IMR-90 (cell line): ENCODE measurements around the gene EFNB2. TPM values are rescaled to one million over a fixed set of nuclear protein-coding genes. Genes with fewer than 3 reads are reported as not detected.

Experiments
- ATAC-seq: fragments of 200-7000 bp; cut with Tn5 transposase; 2 replicates; pipeline ENCODE4 v1.9.1; 2020; ENCODE audit warnings: low read depth, mild to moderate bottlenecking, moderate library complexity
- BruUV-seq: library from RNA; stranded (reverse); fragments of 400-500 nt; replicated peaks from 2 replicates; lab custom pipeline; 2021; lab: Mats Ljungman, UMichigan
- CTCF ChIA-PET: fragments of 300-600 bp; formaldehyde crosslinking; extraction: SDS; loops from one replicate; lab custom pipeline; 2021; ENCODE audit warnings: antibody characterized with exemption; lab: Yijun Ruan, JAX
- POLR2A ChIA-PET: fragments of 300-600 bp; sonication (Branson Sonifier 250); formaldehyde crosslinking; loops from one replicate; lab custom pipeline; 2022; ENCODE audit warnings: antibody characterized with exemption; ENCODE audit not compliant: unreplicated experiment; lab: Charles Lee
- DNase-seq: peaks from one replicate; pipeline ENCODE4 v3.0.0; 2013
- H2AFZ ChIP-seq: replicated peaks from 2 replicates; pipeline ENCODE3; 2013; ENCODE audit warnings: low read length, mild to moderate bottlenecking; ENCODE audit not compliant: poor library complexity
- H2AK5ac ChIP-seq: 2 replicates; pipeline ENCODE4 v1.6.1; 2013; ENCODE audit warnings: low read depth, low read length, inconsistent platforms
- H2AK9ac ChIP-seq: replicated peaks from 2 replicates; pipeline ENCODE3; 2013; ENCODE audit warnings: mild to moderate bottlenecking, low read depth, low read length, moderate library complexity; ENCODE audit not compliant: poor library complexity
- H2BK120ac ChIP-seq: 2 replicates; pipeline ENCODE4 v1.6.1; 2013; ENCODE audit warnings: low read depth, low read length, inconsistent platforms
- H2BK15ac ChIP-seq: 3 replicates; pipeline ENCODE4 v1.6.1; 2013; ENCODE audit warnings: low read depth, low read length, inconsistent platforms
- H2BK20ac ChIP-seq: 2 replicates; pipeline ENCODE4 v1.6.1; 2013; ENCODE audit warnings: low read depth, mild to moderate bottlenecking, inconsistent platforms, low read length, moderate library complexity
- H2BK5ac ChIP-seq: 2 replicates; pipeline ENCODE4 v1.6.1; 2013; ENCODE audit warnings: mild to moderate bottlenecking, low read depth, low read length, inconsistent platforms; ENCODE audit not compliant: poor library complexity, severe bottlenecking
- H3K14ac ChIP-seq: replicated peaks from 2 replicates; pipeline ENCODE4 v1.6.1; 2013; ENCODE audit warnings: low read depth, low read length, inconsistent platforms
- H3K18ac ChIP-seq: 2 replicates; pipeline ENCODE4 v1.6.1; 2013; ENCODE audit warnings: low read depth, low read length, control low read depth
- H3K23ac ChIP-seq: 2 replicates; pipeline ENCODE4 v1.6.1; 2013; ENCODE audit warnings: low read depth, low read length, inconsistent platforms
- H3K27ac ChIP-seq: 2 replicates; pipeline ENCODE4 v1.5.1; 2013; ENCODE audit warnings: mild to moderate bottlenecking, control low read depth, low read length; ENCODE audit not compliant: insufficient read depth
- H3K27me3 ChIP-seq: 2 replicates; pipeline ENCODE4 v1.6.1; 2013; ENCODE audit warnings: low read length; ENCODE audit not compliant: control insufficient read depth, insufficient read depth
- H3K36me3 ChIP-seq: 2 replicates; pipeline ENCODE4 v1.6.1; 2013; ENCODE audit warnings: low read length, mixed read lengths; ENCODE audit not compliant: control insufficient read depth, insufficient read depth
- H3K4ac ChIP-seq: 2 replicates; pipeline ENCODE4 v1.6.1; 2013; ENCODE audit warnings: low read depth, low read length, inconsistent platforms
- H3K4me1 ChIP-seq: 2 replicates; pipeline ENCODE4 v1.6.1; 2013; ENCODE audit warnings: low read length, mixed read lengths; ENCODE audit not compliant: control insufficient read depth, insufficient read depth
- H3K4me2 ChIP-seq: 2 replicates; pipeline ENCODE4 v1.6.1; 2013; ENCODE audit warnings: low read depth, mild to moderate bottlenecking, control low read depth, low read length, moderate library complexity
- H3K4me3 ChIP-seq: 2 replicates; pipeline ENCODE4 v1.5.1; 2013; ENCODE audit warnings: low read depth, mild to moderate bottlenecking, control low read depth, low read length, moderate library complexity; ENCODE audit not compliant: insufficient read depth
- H3K56ac ChIP-seq: 2 replicates; pipeline ENCODE4 v1.6.1; 2013; ENCODE audit warnings: low read length, inconsistent platforms; ENCODE audit not compliant: insufficient read depth; ENCODE audit errors: extremely low read depth
- H3K79me1 ChIP-seq, 2 experiments: 2 replicates each; pipeline ENCODE4 v1.6.1; 2013; ENCODE audit warnings: low read length in 2 of 2, inconsistent platforms in 1 of 2, low read depth in 1 of 2
- H3K9ac ChIP-seq: 2 replicates; pipeline ENCODE4 v1.6.1; 2013; ENCODE audit warnings: low read depth, low read length, control low read depth
- H3K9me1 ChIP-seq: 2 replicates; pipeline ENCODE4 v1.6.1; 2013; ENCODE audit warnings: low read length, inconsistent platforms; ENCODE audit not compliant: insufficient read depth
- H3K9me3 ChIP-seq: 2 replicates; pipeline ENCODE4 v1.6.1; 2013; ENCODE audit warnings: low read length; ENCODE audit not compliant: control insufficient read depth, insufficient read depth
- H4K20me1 ChIP-seq: 2 replicates; pipeline ENCODE4 v1.6.1; 2013; ENCODE audit warnings: low read length, inconsistent platforms; ENCODE audit not compliant: insufficient read depth
- H4K5ac ChIP-seq: 2 replicates; pipeline ENCODE4 v1.6.1; 2013; ENCODE audit warnings: mild to moderate bottlenecking, low read depth, low read length, control low read depth
- H4K8ac ChIP-seq, 2 experiments: 2 replicates each; pipeline ENCODE4 v1.6.1; 2013; ENCODE audit warnings: low read depth in 2 of 2, low read length in 2 of 2, control low read depth in 1 of 2, inconsistent platforms in 1 of 2
- H4K91ac ChIP-seq: 2 replicates; pipeline ENCODE4 v1.6.1; 2013; ENCODE audit warnings: low read depth, low read length, inconsistent platforms; ENCODE audit not compliant: insufficient read depth
- BHLHE40 ChIP-seq: fragments of 150-350 bp; IDR thresholded peaks from 2 replicates; pipeline ENCODE4 v1.6.1; 2016; ENCODE audit warnings: mild to moderate bottlenecking, low read depth, low read length
- CEBPB ChIP-seq: IDR thresholded peaks from 2 replicates; pipeline ENCODE4 v1.6.1; 2012; ENCODE audit warnings: low read depth, low read length, improper control_type of control experiment
- CHD1 ChIP-seq: IDR thresholded peaks from 2 replicates; pipeline ENCODE4 v1.6.1; 2012; ENCODE audit warnings: low read depth, low read length, improper control_type of control experiment
- FOS ChIP-seq: fragments of 150-350 bp; IDR thresholded peaks from 2 replicates; pipeline ENCODE4 v1.6.1; 2016; ENCODE audit warnings: low read depth, low read length
- MAFK ChIP-seq: IDR thresholded peaks from 2 replicates; pipeline ENCODE4 v1.6.1; 2012; ENCODE audit warnings: low read depth, low read length, improper control_type of control experiment
- MAZ ChIP-seq: IDR thresholded peaks from 2 replicates; pipeline ENCODE4 v1.6.1; 2012; ENCODE audit warnings: low read depth, mild to moderate bottlenecking, low read length, improper control_type of control experiment, moderate library complexity, borderline replicate concordance
- NFE2L2 ChIP-seq: fragments of 150-350 bp; IDR thresholded peaks from 2 replicates; pipeline ENCODE4 v1.6.1; 2016; ENCODE audit warnings: low read depth, mild to moderate bottlenecking, low read length
- POLR2A ChIP-seq: IDR thresholded peaks from 2 replicates; pipeline ENCODE4 v1.6.1; 2012; ENCODE audit warnings: mild to moderate bottlenecking, low read depth, low read length
- RAD21 ChIP-seq: IDR thresholded peaks from 2 replicates; pipeline ENCODE4 v1.6.1; 2012; ENCODE audit warnings: low read length, improper control_type of control experiment
- RFX5 ChIP-seq: IDR thresholded peaks from 2 replicates; pipeline ENCODE4 v1.8.0; 2012; ENCODE audit warnings: low read depth, mild to moderate bottlenecking, low read length, moderate library complexity
- SMC3 ChIP-seq: fragments of 150-350 bp; IDR thresholded peaks from 2 replicates; pipeline ENCODE4 v1.6.1; 2016; ENCODE audit warnings: low read depth, mild to moderate bottlenecking, antibody characterized with exemption, low read length, moderate library complexity
- USF2 ChIP-seq: fragments of 150-350 bp; IDR thresholded peaks from 2 replicates; pipeline ENCODE4 v1.6.1; 2017; ENCODE audit warnings: mild to moderate bottlenecking, antibody characterized with exemption, low read length, low read depth
- WGBS, 2 experiments: methylation state at CpG; one replicate each; pipeline versions ENCODE4 v1.1.5 to v1.1.7; 2013; ENCODE audit warnings: missing lambda C conversion rate in 2 of 2; ENCODE audit not compliant: insufficient read length in 1 of 2; ENCODE audit errors: extremely low coverage in 2 of 2; 5-methylcytosine and 5-hydroxymethylcytosine counted together
- dilution Hi-C: fragments of 300-500 bp; cut with HindIII; formaldehyde crosslinking; loops from one replicate; pipeline ENCODE4 v1.14.3; 2018; ENCODE audit warnings: low sequenced_read_pairs; ENCODE audit not compliant: unreplicated experiment
- in situ Hi-C: fragments of 300-500 bp; cut with MboI; formaldehyde crosslinking; loops from 3 replicates; pipeline ENCODE4 v1.14.3; 2019; ENCODE audit warnings: low sequenced_read_pairs, inconsistent platforms, mixed read lengths
- intact Hi-C: fragments of 100-400 bp; cut with micrococcal nuclease; formaldehyde crosslinking; loops from 2 replicates; pipeline ENCODE4 v1.10.0; 2022
- polyA plus RNA-seq, 3 experiments: library from polyadenylated mRNA; depleted of rRNA; stranded (reverse); fragments of >200 nt; gene quantifications; 2 replicates each; pipeline ENCODE4 v1.2.3, GENCODE V29; 2012; ENCODE audit warnings: low replicate concordance in 1 of 3
- total RNA-seq: library from RNA; depleted of rRNA; stranded (reverse); fragments of >200 nt; gene quantifications from 2 replicates; pipeline ENCODE4 v1.2.3, GENCODE V29; 2012
- TF ChIP-seq, protein P1 (sequence below): conservative IDR thresholded peaks from 2 replicates; pipeline ENCODE4 v1.5.1; 2012; ENCODE audit warnings: mild to moderate bottlenecking, low read depth, low read length, improper control_type of control experiment
- TF ChIP-seq, protein P2 (sequence below): fragments of 150-350 bp; IDR thresholded peaks from 2 replicates; pipeline ENCODE4 v1.6.1; 2016; ENCODE audit warnings: low read depth, mild to moderate bottlenecking, low read length, moderate library complexity, borderline replicate concordance

EFNB2 gene
- total and polyA plus RNA-seq, 2 of the 4 experiments (the other 2 are of a cell fraction), result 5.4 to 6.0 TPM

DNA sequence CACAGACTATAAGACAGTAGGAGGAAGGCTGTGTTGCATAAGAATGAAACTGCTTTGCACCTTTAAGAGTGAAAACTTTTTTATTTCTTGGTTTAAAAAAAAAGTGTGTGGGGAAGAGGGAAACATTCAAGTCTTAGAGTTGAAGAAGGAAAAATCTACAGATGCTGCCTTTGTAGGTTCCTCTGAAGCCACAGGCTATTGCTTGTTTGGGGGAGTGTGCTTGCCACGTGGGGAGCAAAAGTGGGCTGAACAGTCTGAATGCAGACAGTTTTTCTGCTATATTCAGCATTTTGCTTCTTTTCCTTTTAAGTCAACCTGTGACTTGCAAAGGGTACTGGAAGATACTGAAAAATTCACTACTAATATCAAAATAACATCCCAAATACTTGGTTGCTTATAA lies 36.9 kb downstream of the EFNB2 start:
- CTCF ChIA-PET, result no interaction called here
- DNase-seq (no peak), ATAC-seq (no peak)
- Histone ChIP-seq H4K91ac (no peak overlapping the region), H2BK20ac (no peak overlapping the region), H3K56ac (no peak overlapping the region), H3K23ac (no peak overlapping the region), H2BK15ac (no peak overlapping the region), H3K27me3 (no peaks in the 10 kb centered on the region), H3K36me3 (no peaks in the 10 kb centered on the region), H3K4me2 (no peak overlapping the region), H4K8ac (no peak overlapping the region), H4K20me1 (no peaks in the 10 kb centered on the region), H2AFZ (no peak overlapping the region), H3K4ac (no peak overlapping the region), H3K4me3 (no peak overlapping the region), H3K14ac (no peak overlapping the region), H2BK120ac (no peak overlapping the region), H3K27ac (no peak overlapping the region), H3K9me3 (no peaks in the 10 kb centered on the region), H4K5ac (no peak overlapping the region), H2AK9ac (no peak overlapping the region), H3K9ac (no peak overlapping the region), H3K18ac (no peak overlapping the region), H3K79me1 (peaks cover 3 to 15% of the 10 kb centered on the region in 2 experiments), H3K4me1 (no peaks in the 10 kb centered on the region), H2BK5ac (no peak overlapping the region), H3K9me1 (no peaks in the 10 kb centered on the region), H2AK5ac (no peak overlapping the region)
- POLR2A ChIA-PET, result no interaction called here
- no CpG with 5 or more reads among the region's 1 CpG for WGBS, 2 experiments
- intact Hi-C loops (no loop called here), dilution Hi-C loops (no loop called here), in situ Hi-C loops (no loop called here)
- BruUV-seq, result no TSS peak
- TF ChIP-seq POLR2A (no peak), BHLHE40 (no peak), CEBPB (no peak), MAFK (no peak), MAZ (no peak), SMC3 (no peak), FOS (no peak), CHD1 (no peak), NFE2L2 (no peak), USF2 (no peak), RFX5 (no peak), RAD21 (no peak)
- TF ChIP-seq, protein P1, sequence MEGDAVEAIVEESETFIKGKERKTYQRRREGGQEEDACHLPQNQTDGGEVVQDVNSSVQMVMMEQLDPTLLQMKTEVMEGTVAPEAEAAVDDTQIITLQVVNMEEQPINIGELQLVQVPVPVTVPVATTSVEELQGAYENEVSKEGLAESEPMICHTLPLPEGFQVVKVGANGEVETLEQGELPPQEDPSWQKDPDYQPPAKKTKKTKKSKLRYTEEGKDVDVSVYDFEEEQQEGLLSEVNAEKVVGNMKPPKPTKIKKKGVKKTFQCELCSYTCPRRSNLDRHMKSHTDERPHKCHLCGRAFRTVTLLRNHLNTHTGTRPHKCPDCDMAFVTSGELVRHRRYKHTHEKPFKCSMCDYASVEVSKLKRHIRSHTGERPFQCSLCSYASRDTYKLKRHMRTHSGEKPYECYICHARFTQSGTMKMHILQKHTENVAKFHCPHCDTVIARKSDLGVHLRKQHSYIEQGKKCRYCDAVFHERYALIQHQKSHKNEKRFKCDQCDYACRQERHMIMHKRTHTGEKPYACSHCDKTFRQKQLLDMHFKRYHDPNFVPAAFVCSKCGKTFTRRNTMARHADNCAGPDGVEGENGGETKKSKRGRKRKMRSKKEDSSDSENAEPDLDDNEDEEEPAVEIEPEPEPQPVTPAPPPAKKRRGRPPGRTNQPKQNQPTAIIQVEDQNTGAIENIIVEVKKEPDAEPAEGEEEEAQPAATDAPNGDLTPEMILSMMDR, result no peak
- TF ChIP-seq, protein P2, sequence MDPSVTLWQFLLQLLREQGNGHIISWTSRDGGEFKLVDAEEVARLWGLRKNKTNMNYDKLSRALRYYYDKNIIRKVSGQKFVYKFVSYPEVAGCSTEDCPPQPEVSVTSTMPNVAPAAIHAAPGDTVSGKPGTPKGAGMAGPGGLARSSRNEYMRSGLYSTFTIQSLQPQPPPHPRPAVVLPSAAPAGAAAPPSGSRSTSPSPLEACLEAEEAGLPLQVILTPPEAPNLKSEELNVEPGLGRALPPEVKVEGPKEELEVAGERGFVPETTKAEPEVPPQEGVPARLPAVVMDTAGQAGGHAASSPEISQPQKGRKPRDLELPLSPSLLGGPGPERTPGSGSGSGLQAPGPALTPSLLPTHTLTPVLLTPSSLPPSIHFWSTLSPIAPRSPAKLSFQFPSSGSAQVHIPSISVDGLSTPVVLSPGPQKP, result no peak
